Vagina (tissue), 2 donors: ENCODE results near the gene IGFBP1.

Source experiments
- POLR2A ChIP-seq, 2 donors: fragments of 450-650 bp; IDR thresholded peaks; one replicate each; pipeline ENCODE4 v1.6.1; 2017; ENCODE audit warnings: antibody characterized with exemption in 2 of 2, mild to moderate bottlenecking in 2 of 2, moderate library complexity in 2 of 2
- TF ChIP-seq, protein P1 (sequence below), 3 experiments: fragments of 450-650 bp in 2 of 3; fragments of 200-600 bp in 1 of 3; sonication (generic) in 1 of 3; IDR thresholded peaks; one replicate each; pipeline ENCODE4 v1.5.1; 2017 to 2019; ENCODE audit warnings: antibody characterized with exemption in 3 of 3, mild to moderate bottlenecking in 2 of 3, moderate library complexity in 2 of 3

DNA sequence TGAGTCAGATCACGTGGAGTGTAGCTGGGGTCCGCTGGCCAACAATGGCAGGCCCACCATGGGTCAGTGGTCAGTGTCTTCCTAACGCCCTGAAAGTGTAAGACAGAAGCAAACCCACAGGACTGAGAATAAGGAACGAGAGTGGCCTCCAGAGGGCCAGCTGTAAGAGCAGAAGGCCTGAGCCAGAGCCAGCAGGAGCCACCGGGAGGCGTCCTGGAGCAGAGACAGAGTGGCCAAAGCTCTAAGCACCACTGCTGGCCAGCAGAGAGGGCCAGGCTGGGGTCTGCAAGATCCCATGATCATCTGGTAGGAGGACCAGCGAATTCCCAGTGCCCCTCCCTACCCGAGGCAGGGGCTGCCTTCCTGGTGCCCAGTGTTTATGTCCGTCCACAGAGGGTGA, 24.6 kb upstream of the IGFBP1 start:
- TF ChIP-seq, protein P1, sequence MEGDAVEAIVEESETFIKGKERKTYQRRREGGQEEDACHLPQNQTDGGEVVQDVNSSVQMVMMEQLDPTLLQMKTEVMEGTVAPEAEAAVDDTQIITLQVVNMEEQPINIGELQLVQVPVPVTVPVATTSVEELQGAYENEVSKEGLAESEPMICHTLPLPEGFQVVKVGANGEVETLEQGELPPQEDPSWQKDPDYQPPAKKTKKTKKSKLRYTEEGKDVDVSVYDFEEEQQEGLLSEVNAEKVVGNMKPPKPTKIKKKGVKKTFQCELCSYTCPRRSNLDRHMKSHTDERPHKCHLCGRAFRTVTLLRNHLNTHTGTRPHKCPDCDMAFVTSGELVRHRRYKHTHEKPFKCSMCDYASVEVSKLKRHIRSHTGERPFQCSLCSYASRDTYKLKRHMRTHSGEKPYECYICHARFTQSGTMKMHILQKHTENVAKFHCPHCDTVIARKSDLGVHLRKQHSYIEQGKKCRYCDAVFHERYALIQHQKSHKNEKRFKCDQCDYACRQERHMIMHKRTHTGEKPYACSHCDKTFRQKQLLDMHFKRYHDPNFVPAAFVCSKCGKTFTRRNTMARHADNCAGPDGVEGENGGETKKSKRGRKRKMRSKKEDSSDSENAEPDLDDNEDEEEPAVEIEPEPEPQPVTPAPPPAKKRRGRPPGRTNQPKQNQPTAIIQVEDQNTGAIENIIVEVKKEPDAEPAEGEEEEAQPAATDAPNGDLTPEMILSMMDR (IDR thresholded peaks at IDR 0.05), result no peak
- no peak for TF ChIP-seq POLR2A (IDR thresholded peaks at IDR 0.05)
